Trophoblast cell (in vitro differentiated cells and primary cell): ENCODE data around the gene TMCC1.

Experiments used
- DNase-seq, 2 donors: peaks; one replicate each; pipeline ENCODE4 v3.0.0-alpha.2; 2016
- H2AFZ ChIP-seq: 2 replicates; pipeline ENCODE4 v1.6.1; 2013; ENCODE audit warnings: low read length, moderate library complexity, mild to moderate bottlenecking; ENCODE audit not compliant: insufficient read depth, poor library complexity
- H2AK5ac ChIP-seq: 2 replicates; pipeline ENCODE4 v1.6.1; 2013; ENCODE audit warnings: mild to moderate bottlenecking, low read length
- H2BK120ac ChIP-seq: 2 replicates; pipeline ENCODE4 v1.6.1; 2013; ENCODE audit warnings: low read length, mild to moderate bottlenecking, moderate library complexity; ENCODE audit not compliant: insufficient read depth, poor library complexity
- H2BK12ac ChIP-seq: 2 replicates; pipeline ENCODE4 v1.6.1; 2013; ENCODE audit warnings: mild to moderate bottlenecking, low read length, moderate library complexity
- H2BK5ac ChIP-seq: 2 replicates; pipeline ENCODE4 v1.6.1; 2013; ENCODE audit warnings: low read length, low read depth, moderate library complexity, mild to moderate bottlenecking; ENCODE audit not compliant: poor library complexity
- H3K14ac ChIP-seq: 2 replicates; pipeline ENCODE4 v1.6.1; 2013; ENCODE audit warnings: mild to moderate bottlenecking, low read length
- H3K18ac ChIP-seq: 2 replicates; pipeline ENCODE4 v1.6.1; 2013; ENCODE audit warnings: mild to moderate bottlenecking, low read length
- H3K23ac ChIP-seq: 2 replicates; pipeline ENCODE4 v1.6.1; 2013; ENCODE audit warnings: low read length
- H3K27ac ChIP-seq: 2 replicates; pipeline ENCODE4 v1.5.1; 2013; ENCODE audit warnings: low read depth, mild to moderate bottlenecking, inconsistent platforms, low read length, moderate library complexity
- H3K27me3 ChIP-seq: 2 replicates; pipeline ENCODE4 v1.6.1; 2013; ENCODE audit warnings: inconsistent platforms, mild to moderate bottlenecking, low read length, moderate library complexity; ENCODE audit not compliant: insufficient read depth
- H3K36me3 ChIP-seq, 2 experiments: 1 replicate in 1 of 2; 2 replicates in 1 of 2; pipeline ENCODE4 v1.6.1; 2013; ENCODE audit warnings: low read length in 2 of 2, mild to moderate bottlenecking in 2 of 2, moderate library complexity in 1 of 2; ENCODE audit not compliant: insufficient read depth in 2 of 2, control insufficient read depth in 1 of 2
- H3K4ac ChIP-seq: 2 replicates; pipeline ENCODE4 v1.6.1; 2013; ENCODE audit warnings: low read depth, mild to moderate bottlenecking, low read length, moderate library complexity
- H3K4me1 ChIP-seq, 2 experiments: 1 replicate in 1 of 2; 2 replicates in 1 of 2; pipeline ENCODE4 v1.6.1; 2013; ENCODE audit warnings: low read length in 2 of 2, mild to moderate bottlenecking in 2 of 2, moderate library complexity in 1 of 2; ENCODE audit not compliant: insufficient read depth in 2 of 2, control insufficient read depth in 1 of 2
- H3K4me2 ChIP-seq: 2 replicates; pipeline ENCODE4 v1.6.1; 2013; ENCODE audit warnings: inconsistent platforms, mild to moderate bottlenecking, low read length, moderate library complexity
- H3K4me3 ChIP-seq: 2 replicates; pipeline ENCODE4 v1.5.1; 2013; ENCODE audit warnings: mild to moderate bottlenecking, low read depth, low read length, inconsistent platforms
- H3K79me1 ChIP-seq: one replicate; pipeline ENCODE4 v1.6.1; 2013; ENCODE audit warnings: low read length
- H3K79me2 ChIP-seq: 2 replicates; pipeline ENCODE4 v1.6.1; 2013; ENCODE audit warnings: low read length, mild to moderate bottlenecking; ENCODE audit not compliant: control insufficient read depth, insufficient read depth, poor library complexity
- H3K9ac ChIP-seq: 2 replicates; pipeline ENCODE4 v1.6.1; 2013; ENCODE audit warnings: mild to moderate bottlenecking, low read length
- H3K9me3 ChIP-seq: 2 replicates; pipeline ENCODE4 v1.6.1; 2013; ENCODE audit warnings: low read depth, mild to moderate bottlenecking, control low read depth, inconsistent platforms, low read length; ENCODE audit not compliant: insufficient read depth
- H4K12ac ChIP-seq: 2 replicates; pipeline ENCODE4 v1.6.1; 2013; ENCODE audit warnings: low read depth, mild to moderate bottlenecking, low read length, moderate library complexity
- H4K8ac ChIP-seq: 2 replicates; pipeline ENCODE4 v1.6.1; 2013; ENCODE audit warnings: low read depth, mild to moderate bottlenecking, low read length, moderate library complexity
- H4K91ac ChIP-seq: one replicate; pipeline ENCODE4 v1.6.1; 2013; ENCODE audit warnings: low read depth, mild to moderate bottlenecking, low read length, moderate library complexity
- WGBS: extraction: QIAGEN DNeasy Blood & Tissue Kit; methylation state at CpG from one replicate; pipeline ENCODE4 v1.1.7; 2013; ENCODE audit warnings: missing lambda C conversion rate; ENCODE audit not compliant: insufficient read length, insufficient coverage; ENCODE audit errors: extremely low coverage; 5-methylcytosine and 5-hydroxymethylcytosine counted together

The TMCC1 gene

DNA sequence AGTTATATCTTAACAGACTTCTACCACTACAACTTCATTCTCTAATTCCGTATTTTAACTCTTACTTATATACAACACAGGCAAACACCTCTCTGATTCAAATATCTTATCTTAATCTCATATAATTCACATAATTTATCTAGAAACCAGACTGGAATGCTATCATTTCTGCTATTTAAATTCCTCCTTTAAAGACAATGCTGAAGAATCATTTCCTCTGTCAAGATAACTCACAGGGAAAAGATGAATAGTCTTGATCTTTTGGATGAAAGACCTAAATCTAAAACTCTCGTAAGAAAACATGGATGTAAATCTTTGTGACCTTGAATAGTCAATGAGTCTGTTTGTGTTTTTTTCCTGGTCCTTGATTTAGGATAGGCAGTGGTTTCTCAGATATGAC lies 151.7 kb downstream of the TMCC1 start:
- Histone ChIP-seq H3K27me3 (no peaks in the 10 kb centered on the region), H2BK5ac (no peak overlapping the region), H4K12ac (no peak overlapping the region), H3K36me3 (peaks cover 0 to 2% of the 10 kb centered on the region in 2 experiments), H4K91ac (no peak overlapping the region), H3K4me2 (no peak overlapping the region), H2AFZ (no peak overlapping the region), H3K9ac (no peak overlapping the region), H3K9me3 (no peaks in the 10 kb centered on the region), H2BK12ac (no peak overlapping the region), H3K4me1 (no peaks in the 10 kb centered on the region), H3K79me2 (no peaks in the 10 kb centered on the region), H3K27ac (no peak overlapping the region), H3K23ac (no peak overlapping the region), H3K14ac (no peak overlapping the region), H3K79me1 (no peaks in the 10 kb centered on the region), H4K8ac (no peak overlapping the region), H3K4ac (no peak overlapping the region), H3K4me3 (no peak overlapping the region), H2AK5ac (no peak overlapping the region), H2BK120ac (no peak overlapping the region), H3K18ac (no peak overlapping the region)
- DNase-seq, result no peak
- 100% methylated on average over 1 of the region's 2 CpGs for WGBS

DNA sequence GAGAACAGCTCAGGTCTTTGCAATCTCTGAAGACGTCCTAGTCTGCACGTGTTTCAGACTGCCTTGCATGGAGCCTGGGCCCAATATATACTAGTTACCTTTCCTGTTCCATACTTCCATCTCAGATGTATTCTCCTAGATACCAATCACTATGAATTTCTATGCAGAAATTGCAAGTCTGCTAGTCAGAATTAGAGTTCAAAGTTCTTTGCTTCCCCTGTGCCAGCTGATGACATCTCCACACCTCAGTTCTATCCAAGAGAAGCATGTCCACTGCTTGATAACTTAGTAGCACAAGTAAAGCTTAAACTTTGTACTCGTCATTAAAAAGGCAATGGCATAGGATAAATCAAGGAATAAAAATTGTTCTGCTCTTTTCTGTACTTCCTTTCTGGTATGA lies 153.4 kb downstream of the TMCC1 start:
- no peak for DNase-seq
- WGBS, result no CpG with 5 or more reads among the region's 3 CpGs

DNA sequence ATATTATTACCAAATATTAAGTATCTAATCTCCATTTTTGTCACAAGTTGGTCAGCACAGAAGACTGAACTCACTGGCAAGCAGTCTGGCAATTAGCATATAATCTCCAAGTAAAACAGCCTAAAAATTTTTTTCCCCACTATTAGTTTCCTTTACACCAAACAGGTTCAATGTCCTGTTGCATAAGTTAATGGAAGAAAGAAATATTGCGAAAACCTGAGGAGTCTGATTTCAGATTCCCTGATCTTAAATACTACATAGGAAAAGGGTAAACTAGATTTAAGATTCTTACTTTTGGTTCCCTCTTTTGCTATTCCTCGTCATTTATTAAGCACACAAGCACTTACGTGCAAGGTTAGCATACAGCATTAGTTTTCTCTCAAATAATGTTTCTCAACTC lies 153.9 kb downstream of the TMCC1 start:
- H3K27ac ChIP-seq, result no peak overlapping the region
- no peaks in the 10 kb centered on the region for H3K9me3 ChIP-seq
- H3K9ac ChIP-seq, result no peak overlapping the region
- peaks cover 0 to 2% of the 10 kb centered on the region in 2 experiments for H3K36me3 ChIP-seq
- no peak overlapping the region for H3K4me3 ChIP-seq
- no peaks in the 10 kb centered on the region for H3K27me3 ChIP-seq
- H3K4me2 ChIP-seq, result no peak overlapping the region
- no peak overlapping the region for H3K4ac ChIP-seq
- peak in 1 of 2 donors; percentile 16 for DNase-seq
- no peak overlapping the region for H3K18ac ChIP-seq
- no peak overlapping the region for H2AFZ ChIP-seq
- H2BK12ac ChIP-seq, result no peak overlapping the region
- H2BK5ac ChIP-seq, result no peak overlapping the region
- no peaks in the 10 kb centered on the region for H3K79me1 ChIP-seq
- no peaks in the 10 kb centered on the region for H3K4me1 ChIP-seq
- WGBS, result no CpG with 5 or more reads among the region's 3 CpGs
- no peak overlapping the region for H2BK120ac ChIP-seq
- no peak overlapping the region for H4K91ac ChIP-seq
- no peak overlapping the region for H2AK5ac ChIP-seq
- no peak overlapping the region for H4K8ac ChIP-seq
- no peak overlapping the region for H3K14ac ChIP-seq
- H3K79me2 ChIP-seq, result no peaks in the 10 kb centered on the region
- no peak overlapping the region for H3K23ac ChIP-seq
- no peak overlapping the region for H4K12ac ChIP-seq

More for the DNA sequence above, 153.4 kb downstream of the TMCC1 start:
- no peaks in the 10 kb centered on the region for H3K4me1 ChIP-seq
- no peaks in the 10 kb centered on the region for H3K79me1 ChIP-seq
- no peak overlapping the region for H2AK5ac ChIP-seq
- no peaks in the 10 kb centered on the region for H3K9me3 ChIP-seq
- H4K8ac ChIP-seq, result no peak overlapping the region
- H3K9ac ChIP-seq, result no peak overlapping the region
- no peak overlapping the region for H3K4ac ChIP-seq
- H2BK120ac ChIP-seq, result no peak overlapping the region
- no peak overlapping the region for H3K23ac ChIP-seq
- no peak overlapping the region for H3K4me2 ChIP-seq
- no peak overlapping the region for H2BK12ac ChIP-seq
- no peak overlapping the region for H3K14ac ChIP-seq
- no peak overlapping the region for H4K91ac ChIP-seq
- H2AFZ ChIP-seq, result no peak overlapping the region
- no peaks in the 10 kb centered on the region for H3K79me2 ChIP-seq
- no peak overlapping the region for H3K18ac ChIP-seq
- H3K36me3 ChIP-seq, result peaks cover 0 to 2% of the 10 kb centered on the region in 2 experiments
- no peak overlapping the region for H3K4me3 ChIP-seq
- H4K12ac ChIP-seq, result no peak overlapping the region
- H2BK5ac ChIP-seq, result no peak overlapping the region
- no peaks in the 10 kb centered on the region for H3K27me3 ChIP-seq
- H3K27ac ChIP-seq, result no peak overlapping the region

DNA sequence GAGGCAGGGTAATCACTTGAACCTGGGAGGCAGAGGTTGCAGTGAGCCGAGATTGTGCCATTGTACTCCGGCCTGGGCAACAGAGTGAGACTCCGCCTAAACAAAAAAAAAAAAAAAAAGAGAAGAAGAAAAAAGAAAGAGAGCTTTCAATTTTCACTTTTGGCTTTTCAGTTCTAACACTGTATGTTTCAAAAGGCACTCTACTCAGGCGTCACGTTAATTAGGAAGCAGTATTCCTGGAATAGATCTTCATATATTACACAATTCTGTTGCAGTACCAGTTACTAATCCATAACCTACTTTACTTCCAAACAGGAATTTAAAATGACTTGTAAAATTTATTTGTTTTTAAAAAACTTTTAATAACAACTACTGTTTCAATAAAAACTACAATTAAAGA lies 155.3 kb downstream of the TMCC1 start:
- no peak overlapping the region for H3K18ac ChIP-seq
- H3K23ac ChIP-seq, result no peak overlapping the region
- H2BK5ac ChIP-seq, result no peak overlapping the region

More for the DNA sequence above, 155.3 kb downstream of the TMCC1 start:
- H4K91ac ChIP-seq, result no peak overlapping the region
- H3K27ac ChIP-seq, result no peak overlapping the region
- WGBS, result no CpG with 5 or more reads among the region's 5 CpGs
- no peak overlapping the region for H2BK120ac ChIP-seq
- no peaks in the 10 kb centered on the region for H3K9me3 ChIP-seq
- no peak overlapping the region for H4K8ac ChIP-seq
- H3K4me1 ChIP-seq, result no peaks in the 10 kb centered on the region
- no peak overlapping the region for H3K14ac ChIP-seq
- no peak overlapping the region for H2BK12ac ChIP-seq
- H3K36me3 ChIP-seq, result peaks cover 0 to 2% of the 10 kb centered on the region in 2 experiments
- H3K9ac ChIP-seq, result no peak overlapping the region
- no peaks in the 10 kb centered on the region for H3K79me2 ChIP-seq
- DNase-seq, result no peak
- no peak overlapping the region for H4K12ac ChIP-seq
- H3K27me3 ChIP-seq, result no peaks in the 10 kb centered on the region
- no peak overlapping the region for H2AK5ac ChIP-seq
- H3K4ac ChIP-seq, result no peak overlapping the region
- no peak overlapping the region for H3K4me2 ChIP-seq
- H2AFZ ChIP-seq, result no peak overlapping the region
- H3K4me3 ChIP-seq, result no peak overlapping the region
- no peaks in the 10 kb centered on the region for H3K79me1 ChIP-seq
